Measurements from ENCODE around the gene GSPT1. TPM values are rescaled to one million over a fixed set of nuclear protein-coding genes. Genes with fewer than 3 reads are reported as not detected.
A peak's percentile ranks its signal among the peaks of the same experiment; 100 is the strongest.

The GSPT1 gene
- polyA plus RNA-seq, 1 donor: 78.7 TPM

GRCh38 chr16:11914210-11915113 is 1.3 kb downstream of the GSPT1 start:
- Histone ChIP-seq H3K36me3 (ENCODE audit: control insufficient read depth, insufficient read depth, low read length) (no peaks in the 10 kb centered on the region), H3K4me3 (ENCODE audit: low read length) (peak overlapping the region; percentile 79), H3K27ac (ENCODE audit: low read length) (peak overlapping the region; percentile 87), H3K27me3 (ENCODE audit: control insufficient read depth, insufficient read depth, low read length) (no peaks in the 10 kb centered on the region), H3K9me3 (ENCODE audit: control insufficient read depth, low read depth, low read length) (no peaks in the 10 kb centered on the region), H3K4me1 (ENCODE audit: control insufficient read depth, insufficient read depth, low read length) (peaks cover 19% of the 10 kb centered on the region)
- 6% methylated on average over 6 of the region's 30 CpGs for WGBS (ENCODE audit: insufficient coverage, low lambda C conversion rate)
- peak; percentile 11 to 64 for DNase-seq

GRCh38 chr16:11913425-11914079 is 2.2 kb downstream of the GSPT1 start:
- H3K27me3 ChIP-seq (ENCODE audit: control insufficient read depth, insufficient read depth, low read length): no peaks in the 10 kb centered on the region
- peak; percentile 23 to 29 for DNase-seq
- H3K27ac ChIP-seq (ENCODE audit: low read length): no peak overlapping the region
- WGBS (ENCODE audit: insufficient coverage, low lambda C conversion rate): 73% methylated on average over 3 of the region's 12 CpGs
- no peaks in the 10 kb centered on the region for H3K9me3 ChIP-seq (ENCODE audit: control insufficient read depth, low read depth, low read length)
- H3K4me3 ChIP-seq (ENCODE audit: low read length): peak overlapping the region; percentile 79
- H3K4me1 ChIP-seq (ENCODE audit: control insufficient read depth, insufficient read depth, low read length): peaks cover 19% of the 10 kb centered on the region
- no peaks in the 10 kb centered on the region for H3K36me3 ChIP-seq (ENCODE audit: control insufficient read depth, insufficient read depth, low read length)

GRCh38 chr16:11909653-11910545 is 5.9 kb downstream of the GSPT1 start:
- H3K4me3 ChIP-seq (ENCODE audit: low read length): no peak overlapping the region
- peaks cover 5% of the 10 kb centered on the region for H3K36me3 ChIP-seq (ENCODE audit: control insufficient read depth, insufficient read depth, low read length)
- no peaks in the 10 kb centered on the region for H3K9me3 ChIP-seq (ENCODE audit: control insufficient read depth, low read depth, low read length)
- no peaks in the 10 kb centered on the region for H3K27me3 ChIP-seq (ENCODE audit: control insufficient read depth, insufficient read depth, low read length)
- no peak for DNase-seq
- no peak overlapping the region for H3K27ac ChIP-seq (ENCODE audit: low read length)
- WGBS (ENCODE audit: insufficient coverage, low lambda C conversion rate): 82% methylated on average over 3 of the region's 18 CpGs
- peaks cover 11% of the 10 kb centered on the region for H3K4me1 ChIP-seq (ENCODE audit: control insufficient read depth, insufficient read depth, low read length)

DNA sequence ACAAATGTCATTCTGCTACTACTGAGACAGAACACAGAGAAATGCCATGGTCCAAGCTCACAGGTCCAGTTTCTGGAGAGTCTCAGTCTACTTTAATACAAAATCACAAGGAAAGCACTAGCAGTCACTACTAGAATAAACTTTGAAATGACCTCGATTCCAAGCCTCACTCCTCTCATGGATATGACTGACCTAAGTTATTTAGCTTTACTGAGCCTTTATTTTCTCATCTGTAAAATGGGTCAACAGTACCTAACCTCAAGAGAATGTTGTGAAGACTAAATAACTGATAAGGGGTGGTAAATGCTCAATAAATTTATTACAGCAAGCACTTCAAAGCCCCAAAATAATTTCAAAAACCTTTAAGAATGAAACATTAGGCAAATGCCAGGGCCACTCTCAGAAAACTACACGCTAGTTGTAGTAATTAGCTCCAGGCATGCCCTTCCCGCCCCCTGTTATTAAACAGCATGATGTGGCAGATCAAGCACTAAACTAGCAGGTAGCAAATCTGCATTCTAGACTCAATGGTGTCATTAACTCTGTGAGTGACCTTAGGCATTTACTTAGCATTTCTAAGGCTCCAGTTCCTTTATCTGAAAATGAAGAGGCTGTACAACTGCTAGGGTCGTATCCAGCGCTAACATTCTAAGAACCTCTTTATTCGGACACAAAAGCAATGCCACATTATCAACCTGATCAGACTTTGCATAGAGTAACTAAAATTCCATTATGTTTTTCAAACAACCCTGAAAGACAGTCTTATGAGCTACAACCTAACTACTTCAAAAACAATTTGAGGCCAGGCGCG is 8.4 kb downstream of the GSPT1 start:
- H3K4me3 ChIP-seq (ENCODE audit: low read length): no peak overlapping the region
- no peak overlapping the region for H3K27ac ChIP-seq (ENCODE audit: low read length)
- H3K27me3 ChIP-seq (ENCODE audit: control insufficient read depth, insufficient read depth, low read length): no peaks in the 10 kb centered on the region
- H3K4me1 ChIP-seq (ENCODE audit: control insufficient read depth, insufficient read depth, low read length): no peaks in the 10 kb centered on the region
- no peak for DNase-seq
- H3K9me3 ChIP-seq (ENCODE audit: control insufficient read depth, low read depth, low read length): no peaks in the 10 kb centered on the region
- WGBS (ENCODE audit: insufficient coverage, low lambda C conversion rate): 100% methylated on average over 1 of the region's 8 CpGs
- H3K36me3 ChIP-seq (ENCODE audit: control insufficient read depth, insufficient read depth, low read length): peaks cover 13% of the 10 kb centered on the region

DNA sequence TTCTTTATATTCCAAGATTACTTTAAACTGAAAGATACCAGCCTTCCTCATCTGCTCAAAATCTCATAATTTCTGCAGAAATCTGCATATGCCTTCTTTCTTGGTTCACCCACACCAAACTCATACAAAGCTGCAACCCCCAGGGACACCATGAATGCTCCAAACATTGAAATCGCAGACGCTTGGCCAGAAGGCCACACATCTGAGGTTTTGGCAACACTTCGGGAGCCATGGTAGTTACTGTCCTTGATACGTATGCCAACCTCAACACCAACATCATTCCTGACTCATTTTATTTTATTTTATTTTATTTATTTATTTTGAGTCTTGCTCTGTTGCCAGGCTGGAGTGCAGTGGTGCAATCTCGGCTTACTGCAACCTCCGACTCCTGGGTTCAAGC is 11.8 kb downstream of the GSPT1 start:
- WGBS (ENCODE audit: insufficient coverage, low lambda C conversion rate): no CpG with 5 or more reads among the region's 6 CpGs
- DNase-seq: no peak
- Histone ChIP-seq H3K36me3 (ENCODE audit: control insufficient read depth, insufficient read depth, low read length) (peaks cover 15% of the 10 kb centered on the region), H3K9me3 (ENCODE audit: control insufficient read depth, low read depth, low read length) (no peaks in the 10 kb centered on the region), H3K4me3 (ENCODE audit: low read length) (no peak overlapping the region), H3K27me3 (ENCODE audit: control insufficient read depth, insufficient read depth, low read length) (no peaks in the 10 kb centered on the region), H3K27ac (ENCODE audit: low read length) (no peak overlapping the region), H3K4me1 (ENCODE audit: control insufficient read depth, insufficient read depth, low read length) (no peaks in the 10 kb centered on the region)

- no peaks in the 10 kb centered on the region for H3K27me3 ChIP-seq (ENCODE audit: control insufficient read depth, insufficient read depth, low read length)
- DNase-seq: no peak
- H3K4me1 ChIP-seq (ENCODE audit: control insufficient read depth, insufficient read depth, low read length): no peaks in the 10 kb centered on the region
- no CpG with 5 or more reads among the region's 3 CpGs for WGBS (ENCODE audit: insufficient coverage, low lambda C conversion rate)
- no peak overlapping the region for H3K4me3 ChIP-seq (ENCODE audit: low read length)
- no peak overlapping the region for H3K27ac ChIP-seq (ENCODE audit: low read length)
- peaks cover 18% of the 10 kb centered on the region for H3K36me3 ChIP-seq (ENCODE audit: control insufficient read depth, insufficient read depth, low read length)
- H3K9me3 ChIP-seq (ENCODE audit: control insufficient read depth, low read depth, low read length): no peaks in the 10 kb centered on the region
Measured at GRCh38 chr16:11901091-11901490, 14.7 kb downstream of the GSPT1 start.

DNA sequence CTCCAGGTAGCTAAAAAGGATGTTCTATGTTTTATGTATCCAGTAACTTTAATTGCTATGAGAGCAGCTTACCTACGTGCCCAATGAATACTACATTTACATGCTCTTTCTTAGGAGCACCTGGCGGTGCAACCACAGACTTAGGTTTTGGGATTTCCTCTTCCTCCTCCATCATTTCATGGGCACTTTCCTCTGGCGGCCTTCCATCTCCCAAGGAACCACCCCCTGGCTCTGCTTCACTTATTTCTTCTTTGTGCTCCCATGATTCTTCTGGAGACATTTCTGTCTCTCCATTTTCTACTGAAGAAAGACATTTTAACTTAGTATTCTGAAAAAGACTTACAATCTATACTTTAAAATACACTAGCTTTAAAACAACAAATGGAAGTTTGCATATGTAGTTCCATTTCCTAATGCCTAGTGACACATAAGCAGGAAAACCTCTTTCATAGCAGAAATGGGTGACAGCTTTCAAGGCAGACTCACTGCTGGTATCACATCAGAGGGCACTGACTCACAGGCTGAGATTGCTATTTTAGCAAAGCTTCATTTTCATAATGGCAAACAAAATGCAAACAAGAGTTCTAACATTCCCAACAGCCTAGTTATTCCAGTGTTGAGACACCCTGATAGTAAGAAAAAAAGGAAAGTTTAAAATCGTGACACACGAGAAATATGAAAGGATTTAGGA is 19.1 kb downstream of the GSPT1 start:
- no peaks in the 10 kb centered on the region for H3K9me3 ChIP-seq (ENCODE audit: control insufficient read depth, low read depth, low read length)
- no peak overlapping the region for H3K4me3 ChIP-seq (ENCODE audit: low read length)
- peaks cover 39% of the 10 kb centered on the region for H3K36me3 ChIP-seq (ENCODE audit: control insufficient read depth, insufficient read depth, low read length)
- no peaks in the 10 kb centered on the region for H3K4me1 ChIP-seq (ENCODE audit: control insufficient read depth, insufficient read depth, low read length)
- no peak for DNase-seq
- WGBS (ENCODE audit: insufficient coverage, low lambda C conversion rate): 93% methylated on average over 3 of the region's 5 CpGs
- no peaks in the 10 kb centered on the region for H3K27me3 ChIP-seq (ENCODE audit: control insufficient read depth, insufficient read depth, low read length)
- H3K27ac ChIP-seq (ENCODE audit: low read length): no peak overlapping the region

GRCh38 chr16:11893571-11893970 is 22.2 kb downstream of the GSPT1 start:
- H3K36me3 ChIP-seq (ENCODE audit: control insufficient read depth, insufficient read depth, low read length): peaks cover 50% of the 10 kb centered on the region
- H3K27ac ChIP-seq (ENCODE audit: low read length): no peak overlapping the region
- WGBS (ENCODE audit: insufficient coverage, low lambda C conversion rate): no CpG with 5 or more reads among the region's 2 CpGs
- H3K4me3 ChIP-seq (ENCODE audit: low read length): no peak overlapping the region
- no peaks in the 10 kb centered on the region for H3K9me3 ChIP-seq (ENCODE audit: control insufficient read depth, low read depth, low read length)
- H3K27me3 ChIP-seq (ENCODE audit: control insufficient read depth, insufficient read depth, low read length): no peaks in the 10 kb centered on the region
- DNase-seq: no peak
- no peaks in the 10 kb centered on the region for H3K4me1 ChIP-seq (ENCODE audit: control insufficient read depth, insufficient read depth, low read length)

DNA sequence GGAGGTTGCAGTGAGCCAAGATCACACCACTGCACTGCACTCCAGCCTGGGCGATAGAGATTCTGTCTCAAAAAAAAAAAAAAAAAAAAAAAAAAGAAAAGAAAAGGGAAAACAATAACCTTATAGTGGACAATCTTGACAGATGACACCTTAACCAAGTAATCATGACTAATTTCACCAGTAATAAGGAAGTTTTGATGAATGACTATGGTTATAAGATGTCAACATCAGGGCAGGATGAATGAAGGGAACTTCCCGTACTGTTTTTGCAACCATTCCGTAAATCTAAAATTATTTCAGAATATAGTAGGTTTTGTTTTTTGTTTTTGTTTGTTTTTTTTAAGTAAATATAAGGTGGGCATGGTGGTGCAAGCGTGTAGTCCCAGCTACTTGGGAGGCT is 23.0 kb downstream of the GSPT1 start:
- H3K4me3 ChIP-seq (ENCODE audit: low read length): no peak overlapping the region
- no CpG with 5 or more reads among the region's 4 CpGs for WGBS (ENCODE audit: insufficient coverage, low lambda C conversion rate)
- peaks cover 56% of the 10 kb centered on the region for H3K36me3 ChIP-seq (ENCODE audit: control insufficient read depth, insufficient read depth, low read length)
- H3K4me1 ChIP-seq (ENCODE audit: control insufficient read depth, insufficient read depth, low read length): no peaks in the 10 kb centered on the region
- H3K27ac ChIP-seq (ENCODE audit: low read length): no peak overlapping the region
- no peaks in the 10 kb centered on the region for H3K9me3 ChIP-seq (ENCODE audit: control insufficient read depth, low read depth, low read length)
- no peaks in the 10 kb centered on the region for H3K27me3 ChIP-seq (ENCODE audit: control insufficient read depth, insufficient read depth, low read length)
- DNase-seq: no peak

Measured in large intestine (tissue), 3 donors.